T-helper 1 cell (primary cell): Measurements from ENCODE around the gene BTG3.

Source experiments
- DNase-seq, 5 donors: peaks; one replicate each; pipeline ENCODE4 v3.0.0-alpha.2; 2012 to 2020

Gene BTG3

GRCh38 chr21:17583898-17584297 is 28.8 kb downstream of the BTG3 start:
- DNase-seq: no peak

GRCh38 chr21:17580319-17580718 is 32.4 kb downstream of the BTG3 start:
- DNase-seq: no peak

GRCh38 chr21:17578876-17579275 is 33.8 kb downstream of the BTG3 start:
- no peak for DNase-seq

DNA sequence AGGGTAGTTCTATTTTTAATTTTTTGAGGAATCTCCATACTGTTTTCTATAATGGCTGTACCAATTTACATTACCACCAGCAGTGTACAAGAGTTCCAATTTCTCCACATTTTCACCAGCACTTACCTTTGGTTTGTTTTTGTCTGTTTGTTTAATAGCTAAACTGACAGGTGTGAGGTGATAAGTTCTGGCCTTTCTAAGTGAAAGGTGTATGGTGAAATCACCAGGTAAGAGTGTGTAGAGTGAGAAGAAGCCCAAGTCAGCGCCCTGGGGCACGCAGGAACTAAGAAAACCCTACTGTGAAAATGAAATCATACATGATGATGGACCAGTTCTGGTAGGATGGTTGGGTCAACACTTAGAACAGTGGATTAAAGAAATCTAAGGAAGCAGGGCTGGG is 34.5 kb downstream of the BTG3 start:
- no peak for DNase-seq

DNA sequence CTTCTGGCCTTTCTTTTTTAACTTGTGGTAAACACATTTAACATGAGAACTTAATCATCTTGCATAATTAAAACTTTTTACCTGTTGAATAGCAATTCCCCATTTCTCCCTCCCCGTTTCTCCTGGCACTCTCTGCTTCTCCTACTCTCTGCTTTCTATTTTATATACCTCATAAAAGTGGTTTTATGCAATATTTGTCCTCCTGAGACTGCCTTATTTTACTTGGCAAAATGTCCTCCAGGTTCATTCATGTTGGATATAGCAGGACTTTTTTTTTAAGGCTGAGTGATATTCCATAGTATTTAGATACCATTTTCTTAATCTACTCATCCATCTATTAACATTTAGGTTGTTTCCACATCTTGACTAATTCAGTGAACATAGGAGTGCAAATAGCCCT is 35.0 kb downstream of the BTG3 start:
- no peak for DNase-seq

- DNase-seq: no peak
These were observed 36.4 kb downstream of the BTG3 start for GRCh38 chr21:17576080-17576835.

GRCh38 chr21:17575076-17575475 is 37.6 kb downstream of the BTG3 start:
- DNase-seq: no peak

- no peak for DNase-seq
These were observed 40.3 kb downstream of the BTG3 start for GRCh38 chr21:17572431-17572830.

- DNase-seq: no peak
These were observed 41.9 kb downstream of the BTG3 start for GRCh38 chr21:17570786-17571185.

GRCh38 chr21:17560377-17561025 is 52.2 kb downstream of the BTG3 start:
- DNase-seq: no peak

- no peak for DNase-seq
These were observed 57.8 kb downstream of the BTG3 start for GRCh38 chr21:17554679-17555465.

DNA sequence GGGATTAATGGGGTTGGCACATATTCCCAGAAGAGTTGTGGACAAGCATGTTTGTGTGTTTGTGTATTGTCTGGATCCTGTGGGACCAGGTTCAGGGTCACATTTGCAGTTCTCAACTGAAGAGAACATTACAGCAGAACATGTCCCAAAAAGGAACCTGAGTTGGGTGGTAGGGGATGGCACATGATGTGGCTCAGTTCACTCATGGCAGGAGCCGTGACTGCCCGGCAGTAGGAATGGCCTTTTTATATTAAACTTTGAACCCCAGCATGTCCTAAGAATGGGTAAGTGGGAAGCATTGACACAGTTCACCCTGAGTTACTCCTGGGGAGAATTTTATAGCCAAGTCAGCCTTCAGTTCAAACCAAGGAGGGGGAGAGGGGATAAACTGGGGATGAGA is 58.6 kb downstream of the BTG3 start:
- no peak for DNase-seq

- no peak for DNase-seq
These were observed 60.3 kb downstream of the BTG3 start for GRCh38 chr21:17552410-17552809.

DNA sequence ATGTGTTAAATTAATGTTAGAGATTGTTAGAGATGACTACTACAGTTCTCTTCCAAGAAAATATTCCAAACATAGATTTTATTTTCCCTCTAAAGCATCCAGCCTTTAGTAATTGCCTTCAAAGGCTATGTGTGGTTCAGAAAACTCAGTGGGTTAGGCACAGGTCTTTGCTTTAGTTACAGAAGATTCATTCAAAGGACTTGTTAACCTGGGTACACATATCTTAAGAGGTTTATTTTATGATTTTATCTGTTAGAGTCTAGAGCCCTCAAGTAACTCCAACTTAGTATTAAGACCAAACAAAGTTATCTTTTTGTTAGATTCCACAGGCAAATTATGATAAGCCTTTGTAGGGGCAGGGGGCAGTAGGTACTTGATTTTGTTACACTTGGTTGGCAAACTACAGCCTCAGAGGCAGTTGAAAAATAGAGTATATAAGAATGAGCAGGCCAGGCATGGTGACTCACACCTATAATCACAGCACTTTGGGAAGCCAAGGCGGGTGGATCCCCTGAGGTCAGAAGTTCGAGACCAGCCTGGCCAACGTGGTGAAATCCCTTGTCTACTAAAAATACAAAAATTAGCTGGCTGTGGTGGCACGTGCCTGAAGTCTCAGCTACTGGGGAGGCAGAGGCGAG is 61.9 kb downstream of the BTG3 start:
- DNase-seq: no peak

DNA sequence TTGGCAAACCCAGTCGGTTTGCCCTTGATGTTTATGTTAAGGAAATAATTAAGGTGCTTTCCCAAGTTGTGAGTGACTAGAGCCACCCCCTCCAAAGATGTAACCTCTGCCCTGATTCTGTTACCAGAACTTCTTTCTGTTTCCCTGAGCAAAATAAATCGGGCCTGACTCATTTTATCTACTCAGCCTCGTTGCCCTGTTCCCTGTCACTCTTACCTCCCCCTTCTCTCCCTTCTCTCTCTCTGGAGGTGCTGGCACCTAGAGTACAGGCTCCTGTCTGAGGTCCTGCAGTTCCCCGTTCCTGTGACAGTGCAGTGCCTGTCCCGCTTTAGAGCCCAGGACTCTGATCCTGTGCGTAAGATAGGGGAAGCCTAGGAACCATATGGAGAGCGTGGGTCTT is 64.4 kb downstream of the BTG3 start:
- no peak for DNase-seq

- no peak for DNase-seq
These were observed 67.7 kb downstream of the BTG3 start for GRCh38 chr21:17545007-17545406.
